Retinal pigment epithelial cell (primary cell): Measurements from ENCODE around the gene SHC3.

ENCODE experiments used
- DNase-seq: peaks from one replicate; pipeline ENCODE4 v3.0.0-alpha.2; 2010; ENCODE audit warnings: low read depth
- H3K4me3 ChIP-seq: 2 replicates; pipeline ENCODE4 v1.5.1; 2011; ENCODE audit warnings: mild to moderate bottlenecking, low read length, control low read depth, moderate library complexity
- TF ChIP-seq, protein P1 (sequence below): conservative IDR thresholded peaks from 2 replicates; pipeline ENCODE4 v1.5.1; 2011; ENCODE audit warnings: low read depth, low read length, control low read depth, inconsistent platforms

SHC3 gene

DNA sequence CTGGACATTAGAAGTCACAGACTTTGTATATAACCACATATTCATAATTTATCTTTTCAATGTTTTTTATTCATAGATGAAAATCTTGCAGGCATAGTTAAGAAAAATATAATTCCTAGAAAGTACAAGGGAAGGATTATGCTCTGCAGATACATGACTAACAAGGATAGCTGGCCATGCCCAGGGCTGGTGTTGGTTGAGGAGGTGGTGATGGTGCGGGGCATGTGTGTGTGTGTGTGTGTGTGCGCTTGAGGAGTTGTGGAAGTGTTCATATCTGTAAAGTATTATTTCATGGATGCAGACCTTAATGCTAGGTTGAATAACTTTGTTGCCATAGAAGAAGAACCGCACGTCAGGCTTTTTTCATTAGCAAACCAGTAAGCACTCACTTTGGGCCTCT is 186.1 kb downstream of the SHC3 start:
- no peak for DNase-seq
- H3K4me3 ChIP-seq: no peak overlapping the region
- TF ChIP-seq, protein P1, sequence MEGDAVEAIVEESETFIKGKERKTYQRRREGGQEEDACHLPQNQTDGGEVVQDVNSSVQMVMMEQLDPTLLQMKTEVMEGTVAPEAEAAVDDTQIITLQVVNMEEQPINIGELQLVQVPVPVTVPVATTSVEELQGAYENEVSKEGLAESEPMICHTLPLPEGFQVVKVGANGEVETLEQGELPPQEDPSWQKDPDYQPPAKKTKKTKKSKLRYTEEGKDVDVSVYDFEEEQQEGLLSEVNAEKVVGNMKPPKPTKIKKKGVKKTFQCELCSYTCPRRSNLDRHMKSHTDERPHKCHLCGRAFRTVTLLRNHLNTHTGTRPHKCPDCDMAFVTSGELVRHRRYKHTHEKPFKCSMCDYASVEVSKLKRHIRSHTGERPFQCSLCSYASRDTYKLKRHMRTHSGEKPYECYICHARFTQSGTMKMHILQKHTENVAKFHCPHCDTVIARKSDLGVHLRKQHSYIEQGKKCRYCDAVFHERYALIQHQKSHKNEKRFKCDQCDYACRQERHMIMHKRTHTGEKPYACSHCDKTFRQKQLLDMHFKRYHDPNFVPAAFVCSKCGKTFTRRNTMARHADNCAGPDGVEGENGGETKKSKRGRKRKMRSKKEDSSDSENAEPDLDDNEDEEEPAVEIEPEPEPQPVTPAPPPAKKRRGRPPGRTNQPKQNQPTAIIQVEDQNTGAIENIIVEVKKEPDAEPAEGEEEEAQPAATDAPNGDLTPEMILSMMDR: no peak

DNA sequence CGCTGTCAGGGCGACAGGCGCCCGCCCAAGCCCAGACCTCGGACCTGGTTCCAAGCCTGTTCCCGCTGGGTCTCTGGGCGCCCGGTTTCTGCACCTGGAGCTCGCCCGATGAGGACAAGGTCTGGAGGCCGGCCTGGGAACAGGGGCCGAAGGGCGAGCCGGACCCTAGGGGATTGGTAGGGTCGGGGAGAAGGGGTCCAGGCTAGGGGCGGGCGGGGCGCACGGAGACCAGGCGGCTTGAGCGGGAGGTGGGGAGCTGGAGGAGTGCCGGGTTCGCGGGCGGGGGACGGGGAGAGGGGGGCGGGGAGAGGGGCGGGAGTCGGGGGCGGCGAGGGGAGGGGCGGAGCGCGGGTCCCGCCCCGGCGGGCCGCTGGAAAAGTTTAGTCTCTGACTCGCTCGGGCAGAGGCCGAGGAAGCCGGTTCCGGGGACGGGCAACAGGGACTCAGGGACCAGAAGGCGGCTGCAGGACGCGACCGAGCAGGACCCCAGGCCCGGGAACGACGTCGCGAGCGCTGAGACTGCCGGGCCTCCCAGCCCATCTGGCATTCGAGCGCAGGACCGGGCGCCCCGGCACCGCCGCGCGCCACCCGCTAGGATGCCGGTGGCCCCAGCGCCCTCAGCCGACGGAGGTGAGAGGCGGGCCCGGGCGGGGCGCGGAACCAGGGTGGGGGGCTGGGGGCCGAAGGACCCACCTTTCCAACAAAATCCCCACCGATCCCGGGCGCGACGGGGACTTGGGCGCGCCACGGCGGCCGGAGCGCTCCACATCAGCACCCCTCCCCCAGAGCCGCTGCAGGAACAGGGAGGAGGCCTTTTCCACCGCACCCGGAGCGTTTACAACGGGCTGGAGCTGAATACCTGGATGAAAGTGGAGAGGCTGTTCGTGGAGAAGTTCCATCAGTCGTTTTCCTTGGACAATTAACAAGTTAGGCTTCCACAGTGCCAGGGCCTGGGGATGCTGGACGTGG is 187.3 kb downstream of the SHC3 start, which contains the start of gene S1PR3:
TSS of gene S1PR3 (plus strand) at position 403 of the 969 bp plus-strand sequence. CDS start 9,733 bp downstream, outside the sequence.
- TF ChIP-seq, protein P1: no peak
- peak within 1 kb of the TSS; percentile 60 for H3K4me3 ChIP-seq
- no peak for DNase-seq

DNA sequence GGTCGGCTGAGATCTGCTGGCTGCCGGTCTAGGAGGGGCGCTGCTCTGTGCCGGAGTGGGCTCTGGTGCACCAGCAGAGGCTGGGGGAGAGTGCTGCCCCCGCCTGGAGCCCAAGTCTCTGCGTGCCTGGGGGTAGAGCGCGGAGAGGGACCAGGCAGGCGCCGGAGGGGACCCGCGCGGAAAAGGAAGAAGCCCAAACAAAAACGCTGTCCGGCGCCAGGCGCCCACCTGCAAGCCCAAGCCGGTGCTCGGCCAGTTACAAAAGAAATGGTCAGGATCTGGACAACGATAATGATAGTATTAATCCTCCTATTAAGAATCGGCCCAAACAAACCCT is 187.9 kb downstream of the SHC3 start:
- peak overlapping the region; percentile 60 for H3K4me3 ChIP-seq
- TF ChIP-seq, protein P1: peak; percentile 15
- no peak for DNase-seq

DNA sequence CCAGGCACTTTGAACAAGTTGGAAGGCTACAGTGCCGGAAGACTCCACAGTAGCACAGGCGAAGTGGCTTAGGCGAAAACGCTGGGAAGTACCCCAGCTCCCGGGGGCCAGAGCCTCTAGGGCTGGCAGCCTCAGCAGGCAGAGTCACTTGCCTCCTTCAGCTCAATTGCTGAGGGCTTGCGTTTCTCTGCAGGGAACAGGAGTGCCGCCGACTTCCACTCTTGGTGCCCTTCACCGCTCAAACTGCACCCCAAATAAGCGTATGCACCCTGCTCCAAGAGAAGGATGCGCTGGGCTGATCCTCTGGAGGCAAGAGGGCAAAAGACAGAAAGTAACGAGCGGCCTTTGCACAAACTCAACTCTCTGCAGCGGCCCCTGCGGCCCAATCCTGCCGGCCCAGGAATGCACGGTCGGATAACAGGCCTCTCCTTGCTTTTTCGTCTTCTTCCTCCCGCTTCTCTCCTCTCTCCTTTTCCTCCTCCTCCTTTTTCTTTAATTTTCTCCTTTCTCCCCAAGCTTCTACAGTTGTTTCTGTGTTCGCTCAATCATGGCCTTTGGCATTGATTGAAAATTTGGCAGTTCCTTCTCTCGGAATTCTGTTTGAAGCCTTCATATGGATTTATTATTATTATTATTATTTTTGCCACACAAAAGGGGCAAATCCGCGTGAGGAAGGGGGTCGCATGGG is 188.4 kb downstream of the SHC3 start:
- H3K4me3 ChIP-seq: no peak overlapping the region
- TF ChIP-seq, protein P1: no peak

DNA sequence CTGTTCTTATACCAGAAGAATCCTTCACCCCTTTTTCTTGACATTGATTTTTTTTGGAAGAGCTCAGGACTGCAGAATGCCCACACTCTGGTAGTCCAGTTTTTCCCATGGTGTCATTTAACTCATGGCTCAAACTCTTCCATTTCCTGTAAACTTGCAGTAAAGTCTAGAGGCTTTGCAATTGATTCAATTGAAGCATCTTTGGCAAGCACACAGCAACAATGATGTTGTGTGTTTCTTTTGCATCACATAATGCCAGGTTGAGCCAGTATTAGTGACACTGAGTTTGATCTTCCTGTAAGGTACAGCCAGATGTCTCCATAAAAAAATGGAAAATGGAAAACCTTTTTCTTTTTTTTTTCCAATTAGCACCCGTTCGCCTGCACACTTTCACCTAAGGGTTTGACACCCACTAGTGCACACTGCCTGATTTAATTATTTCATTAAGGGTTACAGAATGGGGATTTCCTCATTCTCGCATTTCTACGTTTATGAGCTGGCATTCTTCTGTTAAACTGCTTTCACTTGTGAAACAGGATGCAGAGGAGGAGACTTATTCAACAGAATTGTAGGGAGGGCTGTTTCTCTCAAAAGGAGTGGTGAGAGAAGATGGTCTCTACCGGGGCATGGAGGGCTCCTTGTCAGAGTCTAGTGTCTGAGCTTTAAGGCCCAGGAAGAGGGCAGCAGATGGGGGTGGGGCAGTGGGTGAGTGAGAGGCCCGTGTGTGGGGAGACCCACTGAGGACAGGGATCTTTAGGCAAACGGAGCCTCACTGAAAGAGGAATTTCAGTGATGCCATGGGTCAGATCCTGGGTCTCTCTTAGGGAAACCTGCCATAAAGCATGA is 189.6 kb downstream of the SHC3 start:
- H3K4me3 ChIP-seq: no peak overlapping the region
- DNase-seq: no peak
- TF ChIP-seq, protein P1: no peak

More for the DNA sequence above, 188.4 kb downstream of the SHC3 start:
- DNase-seq: no peak

DNA sequence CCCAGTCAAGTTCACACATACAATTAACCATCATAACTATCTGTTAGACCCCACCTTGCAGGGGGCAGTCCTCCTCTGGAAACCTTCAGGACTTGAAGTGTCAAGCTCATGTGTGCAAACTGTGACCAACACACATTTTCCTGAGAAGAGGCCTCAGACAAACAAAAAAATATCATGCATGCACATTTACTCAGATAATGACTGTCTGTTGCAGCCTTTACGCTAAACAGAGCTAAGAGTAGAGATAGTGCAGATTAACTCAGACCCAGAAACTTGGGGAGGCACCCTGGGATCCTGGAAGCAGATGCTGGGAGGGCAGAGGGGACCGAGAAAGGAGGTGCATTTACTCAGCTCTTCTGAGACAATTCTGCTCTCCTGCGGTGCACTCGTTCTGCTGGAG is 191.0 kb downstream of the SHC3 start:
- H3K4me3 ChIP-seq: no peak overlapping the region
- TF ChIP-seq, protein P1: no peak
- no peak for DNase-seq
